Neuronal stem cell (in vitro differentiated cells): Measurements from ENCODE around the gene WDFY3.

Experiments used
- DNase-seq: peaks from one replicate; pipeline ENCODE4 v3.0.0-alpha.2; 2013; ENCODE audit warnings: low spot score
- H2AFZ ChIP-seq: one replicate; pipeline ENCODE4 v1.6.1; 2013; ENCODE audit warnings: mild to moderate bottlenecking, low read length, inconsistent platforms
- H2AK5ac ChIP-seq: 2 replicates; pipeline ENCODE4 v1.6.1; 2013; ENCODE audit warnings: low read depth, mild to moderate bottlenecking, inconsistent platforms, low read length, moderate library complexity, mixed read lengths
- H2BK120ac ChIP-seq: 2 replicates; pipeline ENCODE4 v1.6.1; 2013; ENCODE audit warnings: low read depth, mild to moderate bottlenecking, inconsistent platforms, low read length, moderate library complexity, mixed read lengths
- H2BK12ac ChIP-seq: one replicate; pipeline ENCODE4 v1.6.1; 2013; ENCODE audit warnings: low read length, inconsistent platforms
- H2BK15ac ChIP-seq: 2 replicates; pipeline ENCODE4 v1.6.1; 2013; ENCODE audit warnings: mild to moderate bottlenecking, low read length, inconsistent platforms, mixed read lengths
- H2BK5ac ChIP-seq: one replicate; pipeline ENCODE4 v1.6.1; 2013; ENCODE audit warnings: inconsistent platforms, mild to moderate bottlenecking, low read length, moderate library complexity
- H3K14ac ChIP-seq: one replicate; pipeline ENCODE4 v1.6.1; 2013; ENCODE audit warnings: low read length, inconsistent platforms
- H3K18ac ChIP-seq: 2 replicates; pipeline ENCODE4 v1.6.1; 2013; ENCODE audit warnings: low read length, inconsistent platforms
- H3K23ac ChIP-seq: 2 replicates; pipeline ENCODE4 v1.6.1; 2013; ENCODE audit warnings: low read depth, mild to moderate bottlenecking, mixed read lengths, low read length, inconsistent platforms; ENCODE audit not compliant: poor library complexity
- H3K27ac ChIP-seq: replicated peaks from 3 replicates; pipeline ENCODE4 v1.5.1; 2013; ENCODE audit warnings: low read length, inconsistent platforms
- H3K27me3 ChIP-seq, 3 experiments: 2 replicates each; pipeline ENCODE4 v1.6.1; 2013; ENCODE audit warnings: low read length in 3 of 3, mild to moderate bottlenecking in 2 of 3, inconsistent platforms in 1 of 3, low read depth in 1 of 3, mixed read lengths in 1 of 3, moderate library complexity in 1 of 3; ENCODE audit not compliant: control insufficient read depth in 3 of 3, insufficient read depth in 3 of 3
- H3K36me3 ChIP-seq, 2 donors: replicated peaks in 1 of 2; 2 replicates each; pipeline ENCODE4 v1.6.1; 2013; ENCODE audit warnings: low read length in 2 of 2; ENCODE audit not compliant: control insufficient read depth in 2 of 2, insufficient read depth in 2 of 2
- H3K4ac ChIP-seq: 2 replicates; pipeline ENCODE4 v1.6.1; 2013; ENCODE audit warnings: inconsistent platforms, mild to moderate bottlenecking, low read length, moderate library complexity
- H3K4me1 ChIP-seq, 2 donors: 1 replicate in 1 of 2; 2 replicates in 1 of 2; pipeline ENCODE4 v1.6.1; 2013; ENCODE audit warnings: low read length in 2 of 2, low read depth in 1 of 2; ENCODE audit not compliant: control insufficient read depth in 2 of 2, insufficient read depth in 1 of 2
- H3K4me2 ChIP-seq: one replicate; pipeline ENCODE4 v1.6.1; 2013; ENCODE audit warnings: mild to moderate bottlenecking, low read length, inconsistent platforms; ENCODE audit not compliant: insufficient read depth, poor library complexity, severe bottlenecking
- H3K4me3 ChIP-seq, 2 donors: 2 replicates each; pipeline ENCODE4 v1.5.1; 2013; ENCODE audit warnings: low read length in 2 of 2, mild to moderate bottlenecking in 2 of 2, inconsistent platforms in 1 of 2, moderate library complexity in 1 of 2
- H3K79me1 ChIP-seq: one replicate; pipeline ENCODE4 v1.6.1; 2013; ENCODE audit warnings: low read depth, mild to moderate bottlenecking, inconsistent platforms, low read length, moderate library complexity
- H3K9ac ChIP-seq: one replicate; pipeline ENCODE4 v1.6.1; 2013; ENCODE audit warnings: mild to moderate bottlenecking, low read depth, low read length, inconsistent platforms; ENCODE audit not compliant: poor library complexity
- H3K9me3 ChIP-seq, 2 donors: replicated peaks in 1 of 2; 2 replicates each; pipeline versions ENCODE3 to v1.6.1; 2013; ENCODE audit warnings: low read length in 2 of 2, mild to moderate bottlenecking in 2 of 2, inconsistent platforms in 1 of 2, low read depth in 1 of 2, mixed read lengths in 1 of 2, moderate library complexity in 1 of 2; ENCODE audit not compliant: control insufficient read depth in 2 of 2, insufficient read depth in 1 of 2
- H4K8ac ChIP-seq: one replicate; pipeline ENCODE4 v1.6.1; 2013; ENCODE audit warnings: low read depth, mild to moderate bottlenecking, inconsistent platforms, low read length, moderate library complexity
- H4K91ac ChIP-seq: one replicate; pipeline ENCODE4 v1.6.1; 2013; ENCODE audit warnings: low read length, low read depth, mild to moderate bottlenecking, inconsistent platforms; ENCODE audit not compliant: poor library complexity
- WGBS, 2 donors: extraction: QIAGEN DNeasy Blood & Tissue Kit; methylation state at CpG; one replicate each; pipeline ENCODE4 v1.1.7; 2013; ENCODE audit warnings: missing lambda C conversion rate in 2 of 2, mixed read lengths in 1 of 2; ENCODE audit not compliant: insufficient read length in 2 of 2, insufficient replicate concordance in 1 of 2; ENCODE audit errors: extremely low coverage in 2 of 2; 5-methylcytosine and 5-hydroxymethylcytosine counted together

Gene WDFY3

GRCh38 chr4:84780719-84781118, 185.8 kb downstream of the WDFY3 start:
- Histone ChIP-seq H3K4me2 (no peak overlapping the region), H2AK5ac (no peak overlapping the region), H3K4ac (no peak overlapping the region), H4K8ac (no peak overlapping the region), H3K4me1 (no peaks in the 10 kb centered on the region), H3K79me1 (no peaks in the 10 kb centered on the region), H3K9me3 (peaks cover 0 to 3% of the 10 kb centered on the region in 2 donors), H4K91ac (no peak overlapping the region), H3K4me3 (no peak overlapping the region), H2BK120ac (no peak overlapping the region), H2BK12ac (no peak overlapping the region), H2AFZ (no peak overlapping the region), H3K36me3 (peaks cover 7 to 94% of the 10 kb centered on the region in 2 donors), H3K23ac (no peak overlapping the region), H3K27me3 (no peaks in the 10 kb centered on the region), H2BK15ac (no peak overlapping the region), H2BK5ac (no peak overlapping the region), H3K18ac (no peak overlapping the region), H3K14ac (no peak overlapping the region), H3K27ac (no peak overlapping the region), H3K9ac (no peak overlapping the region)
- WGBS, 2 donors, result no CpG with 5 or more reads among the region's 3 CpGs
- no peak for DNase-seq

- no peak overlapping the region for H2BK12ac ChIP-seq
- no peak overlapping the region for H3K14ac ChIP-seq
- no peak overlapping the region for H3K27ac ChIP-seq
- H3K9ac ChIP-seq, result no peak overlapping the region
- no peak overlapping the region for H3K4me3 ChIP-seq
- no peak overlapping the region for H3K18ac ChIP-seq
- H2BK5ac ChIP-seq, result no peak overlapping the region
- no peak overlapping the region for H3K23ac ChIP-seq
- H3K36me3 ChIP-seq, result peaks cover 5 to 93% of the 10 kb centered on the region in 2 donors
- H3K4me2 ChIP-seq, result no peak overlapping the region
- no peaks in the 10 kb centered on the region for H3K4me1 ChIP-seq
- no peaks in the 10 kb centered on the region for H3K27me3 ChIP-seq
- H3K79me1 ChIP-seq, result no peaks in the 10 kb centered on the region
- peaks cover 0 to 3% of the 10 kb centered on the region in 2 donors for H3K9me3 ChIP-seq
- H3K4ac ChIP-seq, result no peak overlapping the region
- H4K8ac ChIP-seq, result no peak overlapping the region
- H4K91ac ChIP-seq, result no peak overlapping the region
- DNase-seq, result no peak
- H2BK120ac ChIP-seq, result no peak overlapping the region
- H2AK5ac ChIP-seq, result no peak overlapping the region
- H2BK15ac ChIP-seq, result no peak overlapping the region
- no peak overlapping the region for H2AFZ ChIP-seq
These were observed 188.4 kb downstream of the WDFY3 start for GRCh38 chr4:84778041-84778440.

- H3K9ac ChIP-seq, result no peak overlapping the region
- H3K4ac ChIP-seq, result no peak overlapping the region
- no peak overlapping the region for H3K27ac ChIP-seq
- no peak overlapping the region for H2BK15ac ChIP-seq
- WGBS, 2 donors, result no CpG with 5 or more reads among the region's 3 CpGs
- H3K36me3 ChIP-seq, result peaks cover 0 to 54% of the 10 kb centered on the region in 2 donors
- H2AFZ ChIP-seq, result no peak overlapping the region
- no peak overlapping the region for H3K4me2 ChIP-seq
- H4K8ac ChIP-seq, result no peak overlapping the region
- H4K91ac ChIP-seq, result no peak overlapping the region
- H2BK12ac ChIP-seq, result no peak overlapping the region
- peaks cover 0 to 10% of the 10 kb centered on the region in 2 donors for H3K9me3 ChIP-seq
- H3K4me3 ChIP-seq, result no peak overlapping the region
- no peak overlapping the region for H2BK5ac ChIP-seq
- no peak overlapping the region for H3K23ac ChIP-seq
- no peak overlapping the region for H3K14ac ChIP-seq
- DNase-seq, result no peak
- no peaks in the 10 kb centered on the region for H3K4me1 ChIP-seq
- no peaks in the 10 kb centered on the region for H3K79me1 ChIP-seq
- no peak overlapping the region for H3K18ac ChIP-seq
- no peak overlapping the region for H2BK120ac ChIP-seq
- no peaks in the 10 kb centered on the region for H3K27me3 ChIP-seq
- no peak overlapping the region for H2AK5ac ChIP-seq
These were observed 199.3 kb downstream of the WDFY3 start for GRCh38 chr4:84767168-84767567.

- Histone ChIP-seq H2BK15ac (no peak overlapping the region), H3K27me3 (no peaks in the 10 kb centered on the region), H3K4ac (no peak overlapping the region), H2AK5ac (no peak overlapping the region), H3K27ac (no peak overlapping the region), H3K79me1 (no peaks in the 10 kb centered on the region), H3K23ac (no peak overlapping the region), H4K91ac (no peak overlapping the region), H4K8ac (no peak overlapping the region), H3K4me1 (no peaks in the 10 kb centered on the region), H3K9ac (no peak overlapping the region), H2BK120ac (no peak overlapping the region), H3K14ac (no peak overlapping the region), H2BK12ac (no peak overlapping the region), H3K4me3 (no peak overlapping the region), H3K36me3 (peaks cover 12 to 87% of the 10 kb centered on the region in 2 donors), H2AFZ (no peak overlapping the region), H2BK5ac (no peak overlapping the region), H3K4me2 (no peak overlapping the region), H3K18ac (no peak overlapping the region), H3K9me3 (no peaks in the 10 kb centered on the region)
- WGBS, 2 donors, result no CpG with 5 or more reads among the region's 7 CpGs
- DNase-seq, result no peak
These were observed 213.0 kb downstream of the WDFY3 start for GRCh38 chr4:84753321-84753972.
